Transverse colon (tissue), 4 donors: ENCODE data around the gene UBAP2L. TPM values are rescaled to one million over a fixed set of nuclear protein-coding genes. Genes with fewer than 3 reads are reported as not detected.
"Not testable (repeated sequence)": the region's sequence is repeated elsewhere in the genome, so short reads cannot be mapped to it uniquely, and the experiment has no call there.

Experiments
- DNase-seq: peaks from one replicate; pipeline ENCODE4 v3.0.0-alpha.2; 2019
- H3K27ac ChIP-seq, 4 donors: fragments of 200-600 bp; sonication (generic); 2 replicates each; pipeline ENCODE4 v1.5.1; 2016 to 2018; ENCODE audit warnings: inconsistent platforms in 4 of 4
- H3K27me3 ChIP-seq: fragments of 200-600 bp; sonication (generic); 2 replicates; pipeline ENCODE4 v1.5.1; 2017; ENCODE audit warnings: inconsistent platforms
- H3K36me3 ChIP-seq, 4 donors: fragments of 200-600 bp; sonication (generic); 2 replicates each; pipeline ENCODE4 v1.5.1; 2017 to 2019; ENCODE audit warnings: inconsistent platforms in 4 of 4
- H3K4me1 ChIP-seq, 4 donors: fragments of 200-600 bp; sonication (generic); 2 replicates each; pipeline ENCODE4 v1.5.1; 2017 to 2020; ENCODE audit warnings: inconsistent platforms in 4 of 4
- H3K4me3 ChIP-seq, 4 donors: fragments of 200-600 bp; sonication (generic); 1 replicate in 1 of 4; 2 replicates in 3 of 4; pipeline versions ENCODE4 v1.5.1 to v1.6.1; 2017 to 2019; ENCODE audit warnings: inconsistent platforms in 4 of 4
- H3K9me3 ChIP-seq, 2 donors: fragments of 200-600 bp; sonication (generic); 2 replicates each; pipeline ENCODE4 v1.5.1; 2017 to 2019; ENCODE audit warnings: inconsistent platforms in 2 of 2
- EP300 ChIP-seq: sonication (generic); formaldehyde crosslinking; IDR thresholded peaks from one replicate; pipeline ENCODE4 v1.6.1; 2017; ENCODE audit warnings: antibody characterized with exemption, low read depth
- POLR2A ChIP-seq: fragments of 450-650 bp; IDR thresholded peaks from one replicate; pipeline ENCODE4 v1.6.1; 2016; ENCODE audit warnings: antibody characterized with exemption, mild to moderate bottlenecking, moderate library complexity
- POLR2AphosphoS5 ChIP-seq, 3 donors: sonication (generic); formaldehyde crosslinking; IDR thresholded peaks; one replicate each; pipeline ENCODE4 v1.6.1; 2016; ENCODE audit warnings: antibody characterized with exemption in 3 of 3
- WGBS, 2 donors: methylation state at CpG; one replicate each; pipeline ENCODE4 v1.1.5; 2018; ENCODE audit warnings: low coverage in 1 of 2; 5-methylcytosine and 5-hydroxymethylcytosine counted together
- in situ Hi-C, 4 donors: fragments of 200-750 bp; cut with MboI; loops; one replicate each; pipeline versions ENCODE4 v1.15.0 to v1.15.1; 2017; ENCODE audit warnings: low sequenced_read_pairs in 3 of 4, low pct_ligation_motif_present in 1 of 4, low pct_unique_long_range_greater_than_20kb in 1 of 4
- intact Hi-C: fragments of 100-400 bp; cut with DNase I; formaldehyde crosslinking; loops from one replicate; pipeline ENCODE4 v1.15.1; 2023; ENCODE audit warnings: low total_unique reads
- total RNA-seq, 4 donors: library from RNA; depleted of rRNA; stranded (reverse); fragments of >200 nt; gene quantifications; one replicate each; pipeline ENCODE4 v1.1.0, GENCODE V29; 2016
- TF ChIP-seq, protein P1 (sequence below), 5 experiments: fragments of 200-600 bp in 3 of 5; fragments of 450-650 bp in 2 of 5; sonication (generic) in 3 of 5; IDR thresholded peaks; 1 replicate in 2 of 5; 2 replicates in 3 of 5; pipeline ENCODE4 v1.5.1; 2016 to 2017; ENCODE audit warnings: antibody characterized with exemption in 5 of 5, inconsistent platforms in 3 of 5, mild to moderate bottlenecking in 2 of 5, moderate library complexity in 1 of 5

The UBAP2L gene
- total RNA-seq, 4 donors from 2014 or later: 42.4 to 62.0 (median 50.6) TPM

- no peak for DNase-seq
- in situ Hi-C loops: loop anchor here in 2 of 4 donors (10.0 kb wide), 2 partner anchors 71 to 81 kb away; partner anchors contain the start of gene HAX1 (in 1 of the 2)
- no peak overlapping the region for H3K27ac ChIP-seq
Observed at GRCh38 chr1:154193821-154194220, 26.9 kb upstream of the UBAP2L start.

GRCh38 chr1:154198756-154199562 lies 21.8 kb upstream of the UBAP2L start:
- Histone ChIP-seq H3K27me3 (peaks cover 3% of the 10 kb centered on the region), H3K4me1 (peaks cover 0 to 6% (median 0%) of the 10 kb centered on the region in 4 donors), H3K9me3 (no peaks in the 10 kb centered on the region), H3K36me3 (no peaks in the 10 kb centered on the region), H3K4me3 (no peak overlapping the region), H3K27ac (peak overlapping the region in 1 of 4 donors; percentile 20)
- intact Hi-C loops: loop anchor here (10.0 kb wide), 1 partner anchor 1986 kb away; no protein-coding TSS in a partner anchor
- DNase-seq: no peak
- TF ChIP-seq POLR2AphosphoS5 (IDR thresholded peaks at IDR 0.05): no peak
- TF ChIP-seq POLR2A: no peak
- TF ChIP-seq, protein P1, sequence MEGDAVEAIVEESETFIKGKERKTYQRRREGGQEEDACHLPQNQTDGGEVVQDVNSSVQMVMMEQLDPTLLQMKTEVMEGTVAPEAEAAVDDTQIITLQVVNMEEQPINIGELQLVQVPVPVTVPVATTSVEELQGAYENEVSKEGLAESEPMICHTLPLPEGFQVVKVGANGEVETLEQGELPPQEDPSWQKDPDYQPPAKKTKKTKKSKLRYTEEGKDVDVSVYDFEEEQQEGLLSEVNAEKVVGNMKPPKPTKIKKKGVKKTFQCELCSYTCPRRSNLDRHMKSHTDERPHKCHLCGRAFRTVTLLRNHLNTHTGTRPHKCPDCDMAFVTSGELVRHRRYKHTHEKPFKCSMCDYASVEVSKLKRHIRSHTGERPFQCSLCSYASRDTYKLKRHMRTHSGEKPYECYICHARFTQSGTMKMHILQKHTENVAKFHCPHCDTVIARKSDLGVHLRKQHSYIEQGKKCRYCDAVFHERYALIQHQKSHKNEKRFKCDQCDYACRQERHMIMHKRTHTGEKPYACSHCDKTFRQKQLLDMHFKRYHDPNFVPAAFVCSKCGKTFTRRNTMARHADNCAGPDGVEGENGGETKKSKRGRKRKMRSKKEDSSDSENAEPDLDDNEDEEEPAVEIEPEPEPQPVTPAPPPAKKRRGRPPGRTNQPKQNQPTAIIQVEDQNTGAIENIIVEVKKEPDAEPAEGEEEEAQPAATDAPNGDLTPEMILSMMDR (IDR thresholded peaks at IDR 0.05): peak; percentile 45 to 50 (median 48)
- WGBS, 2 donors: 0 to 5% methylated on average over 4 to 5 of the region's 5 CpGs
- in situ Hi-C loops: loop anchor here in 2 of 4 donors (10.0 kb wide), 2 partner anchors 66 to 76 kb away; partner anchors contain the start of gene HAX1 (in 1 of the 2)

More at GRCh38 chr1:154193821-154194220, 26.9 kb upstream of the UBAP2L start:
- no peaks in the 10 kb centered on the region for H3K36me3 ChIP-seq
- no peak overlapping the region for H3K4me3 ChIP-seq
- no peaks in the 10 kb centered on the region for H3K4me1 ChIP-seq
- peaks cover 18% of the 10 kb centered on the region for H3K27me3 ChIP-seq
- 57% methylated on average over 8 of the region's 8 CpGs; no CpG with 5 or more reads in 1 of the 2 donors for WGBS, 2 donors
- H3K9me3 ChIP-seq: no peaks in the 10 kb centered on the region
- intact Hi-C loops: loop anchor here (10.0 kb wide), 1 partner anchor 1991 kb away; no protein-coding TSS in a partner anchor
- TF ChIP-seq EP300 (no peak), POLR2AphosphoS5 (IDR thresholded peaks at IDR 0.05) (no peak), POLR2A (no peak)
- TF ChIP-seq, protein P1 (IDR thresholded peaks at IDR 0.05): no peak

DNA sequence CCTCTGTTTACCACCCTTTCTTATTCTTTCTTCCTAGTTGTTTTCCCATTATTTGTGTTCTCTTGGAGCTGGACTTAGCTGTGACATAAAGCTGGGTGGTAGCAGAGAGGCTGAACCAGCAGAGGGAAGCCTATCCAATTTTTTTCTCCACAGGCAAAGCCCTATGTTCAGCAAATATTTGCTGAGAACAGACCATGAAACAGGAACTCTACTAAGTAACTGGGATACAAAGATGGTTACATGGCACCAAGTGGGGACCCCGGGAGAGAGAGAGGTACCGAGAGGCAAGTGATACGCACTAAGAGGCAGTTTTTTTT lies 21.2 kb upstream of the UBAP2L start:
- Histone ChIP-seq H3K4me1 (peaks cover 0 to 6% (median 0%) of the 10 kb centered on the region in 4 donors), H3K36me3 (no peaks in the 10 kb centered on the region), H3K27me3 (no peaks in the 10 kb centered on the region), H3K4me3 (no peak overlapping the region), H3K27ac (peak overlapping the region in 1 of 4 donors; percentile 20), H3K9me3 (no peaks in the 10 kb centered on the region)
- WGBS, 2 donors: 75 to 93% methylated on average over 2 to 3 of the region's 3 CpGs
- DNase-seq: no peak
- in situ Hi-C loops: loop anchor here in 2 of 4 donors (10.0 kb wide), 2 partner anchors 65 to 75 kb away; partner anchors contain the start of gene HAX1 (in 1 of the 2)
- TF ChIP-seq, protein P1 (IDR thresholded peaks at IDR 0.05): no peak
- TF ChIP-seq EP300 (no peak), POLR2A (no peak), POLR2AphosphoS5 (IDR thresholded peaks at IDR 0.05) (no peak)
- intact Hi-C loops: loop anchor here (10.0 kb wide), 1 partner anchor 1985 kb away; no protein-coding TSS in a partner anchor

- H3K27ac ChIP-seq, H3K4me1 ChIP-seq, H3K27me3 ChIP-seq, in situ Hi-C loops, H3K4me3 ChIP-seq, DNase-seq, intact Hi-C loops, H3K9me3 ChIP-seq: not testable (repeated sequence)
- peaks cover 0 to 45% (median 22%) of the 10 kb centered on the region in 4 donors for H3K36me3 ChIP-seq
- WGBS, 2 donors: 93 to 96% methylated on average over 8 to 11 of the region's 11 CpGs
Observed at GRCh38 chr1:154205778-154206177, 15.0 kb upstream of the UBAP2L start.
